Activated CD4-positive, alpha-beta T cell treated with anti-CD3 and anti-CD28 coated beads for 4 hours (primary cell): ENCODE results near the gene ZNF652.
A peak's percentile ranks its signal among the peaks of the same experiment; 100 is the strongest.

ENCODE experiments used
- DNase-seq, 2 donors: peaks; one replicate each; pipeline ENCODE4 v3.0.0-alpha.2; 2020

ZNF652 gene

GRCh38 chr17:49356320-49356719 is 5.7 kb downstream of the ZNF652 start:
- DNase-seq, result no peak

- DNase-seq, result no peak
Observed at GRCh38 chr17:49353607-49354006, 8.4 kb downstream of the ZNF652 start.

GRCh38 chr17:49352587-49353154 is 9.4 kb downstream of the ZNF652 start:
- no peak for DNase-seq

- no peak for DNase-seq
Observed at GRCh38 chr17:49351572-49352140, 10.4 kb downstream of the ZNF652 start.

- DNase-seq, result no peak
Observed at GRCh38 chr17:49349541-49349940, 12.5 kb downstream of the ZNF652 start.

GRCh38 chr17:49344914-49345313 is 17.1 kb downstream of the ZNF652 start:
- DNase-seq, result no peak

- DNase-seq, result peak in 1 of 2 donors; percentile 21
Observed at GRCh38 chr17:49343273-49343672, 18.8 kb downstream of the ZNF652 start.

GRCh38 chr17:49342575-49342936 is 19.5 kb downstream of the ZNF652 start:
- DNase-seq, result no peak

GRCh38 chr17:49341356-49341755 is 20.7 kb downstream of the ZNF652 start:
- no peak for DNase-seq

- no peak for DNase-seq
Observed at GRCh38 chr17:49339354-49339753, 22.7 kb downstream of the ZNF652 start.

- no peak for DNase-seq
Observed at GRCh38 chr17:49338883-49339282, 23.2 kb downstream of the ZNF652 start.

- peak in 1 of 2 donors; percentile 11 for DNase-seq
Observed at GRCh38 chr17:49337884-49338283, 24.2 kb downstream of the ZNF652 start.

- no peak for DNase-seq
Observed at GRCh38 chr17:49334744-49335512, 27.1 kb downstream of the ZNF652 start.

GRCh38 chr17:49333804-49334203 is 28.2 kb downstream of the ZNF652 start:
- DNase-seq, result no peak

- no peak for DNase-seq
Observed at GRCh38 chr17:49327835-49328784, 33.9 kb downstream of the ZNF652 start.

- DNase-seq, result no peak
Observed at GRCh38 chr17:49325980-49326379, 36.1 kb downstream of the ZNF652 start.

- no peak for DNase-seq
Observed at GRCh38 chr17:49318435-49318965, 43.5 kb downstream of the ZNF652 start.

GRCh38 chr17:49316889-49317675 is 45.0 kb downstream of the ZNF652 start:
- DNase-seq, result no peak

GRCh38 chr17:49316258-49316570 is 45.8 kb downstream of the ZNF652 start:
- DNase-seq, result no peak

GRCh38 chr17:49315551-49316257 is 46.3 kb downstream of the ZNF652 start:
- DNase-seq, result peak; percentile 80 to 82

- DNase-seq, result no peak
Observed at GRCh38 chr17:49312722-49313121, 49.3 kb downstream of the ZNF652 start.

- no peak for DNase-seq
Observed at GRCh38 chr17:49299996-49300395, 62.1 kb downstream of the ZNF652 start.
